KG1 (cell line): ENCODE measurements around the gene NMD3.
"Not testable (repeated sequence)": the region's sequence is repeated elsewhere in the genome, so short reads cannot be mapped to it uniquely, and the experiment has no call there.

Experiments used
- DNase-seq: peaks from one replicate; lab custom pipeline; 2025; lab: John Stamatoyannopoulos, UW

Gene NMD3

DNA sequence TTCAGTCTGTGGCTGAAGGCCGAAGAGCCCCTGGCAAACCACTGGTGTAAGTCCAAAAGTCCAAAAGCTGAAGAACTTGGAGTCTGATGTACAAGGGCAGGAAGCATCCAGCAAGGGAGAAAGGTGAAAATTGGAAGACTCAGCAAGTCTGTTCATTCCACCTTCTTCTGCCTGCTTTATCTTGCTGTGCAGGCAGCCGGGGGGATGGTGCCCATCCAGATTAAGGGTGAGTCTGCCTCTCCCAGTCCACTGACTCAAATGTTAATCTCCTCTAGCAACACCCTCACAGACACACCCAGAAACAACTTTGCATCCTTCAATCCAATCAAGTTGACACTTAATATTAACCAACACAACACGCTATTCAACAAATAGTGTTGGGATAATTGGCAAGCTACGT, 61.3 kb downstream of the NMD3 start:
- not testable (repeated sequence) for DNase-seq

DNA sequence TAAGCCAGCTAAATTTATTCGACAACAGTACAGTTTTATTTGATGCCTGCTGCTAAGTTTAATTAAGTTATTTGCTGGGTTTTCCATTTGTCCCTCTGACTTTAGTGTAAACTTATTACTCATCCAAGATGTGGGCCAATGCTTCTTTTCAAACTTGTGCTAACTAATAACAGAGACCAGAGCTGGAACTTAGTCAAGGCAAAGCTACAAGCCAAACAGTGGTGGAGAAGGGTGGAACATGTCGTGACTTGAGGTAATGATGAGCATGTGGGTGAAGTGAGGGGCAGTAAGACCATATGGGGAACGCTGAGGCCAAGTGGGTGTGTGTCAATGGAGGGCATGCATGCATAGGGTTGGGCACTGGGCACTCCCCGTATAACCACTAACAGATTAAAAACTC, 63.9 kb downstream of the NMD3 start:
- no peak for DNase-seq

DNA sequence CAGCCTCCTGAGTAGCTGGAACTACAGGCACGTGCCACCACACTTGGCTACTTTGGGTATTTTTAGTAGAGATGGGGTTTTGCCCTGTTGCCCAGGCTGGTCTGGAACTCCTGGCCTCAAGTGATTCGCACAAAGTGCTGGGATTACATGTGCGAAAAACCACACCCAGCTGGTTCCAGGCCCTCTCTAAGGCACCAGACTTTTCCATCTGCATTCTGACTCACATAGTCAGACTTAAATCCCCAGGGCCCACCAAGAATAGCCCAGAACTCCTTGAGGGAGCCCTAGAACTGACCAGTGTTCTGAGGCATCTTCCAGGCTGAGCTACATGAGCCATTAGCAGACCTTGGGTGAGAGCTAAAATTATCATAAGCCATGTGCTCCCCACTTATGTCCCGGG, 68.1 kb downstream of the NMD3 start:
- no peak for DNase-seq

DNA sequence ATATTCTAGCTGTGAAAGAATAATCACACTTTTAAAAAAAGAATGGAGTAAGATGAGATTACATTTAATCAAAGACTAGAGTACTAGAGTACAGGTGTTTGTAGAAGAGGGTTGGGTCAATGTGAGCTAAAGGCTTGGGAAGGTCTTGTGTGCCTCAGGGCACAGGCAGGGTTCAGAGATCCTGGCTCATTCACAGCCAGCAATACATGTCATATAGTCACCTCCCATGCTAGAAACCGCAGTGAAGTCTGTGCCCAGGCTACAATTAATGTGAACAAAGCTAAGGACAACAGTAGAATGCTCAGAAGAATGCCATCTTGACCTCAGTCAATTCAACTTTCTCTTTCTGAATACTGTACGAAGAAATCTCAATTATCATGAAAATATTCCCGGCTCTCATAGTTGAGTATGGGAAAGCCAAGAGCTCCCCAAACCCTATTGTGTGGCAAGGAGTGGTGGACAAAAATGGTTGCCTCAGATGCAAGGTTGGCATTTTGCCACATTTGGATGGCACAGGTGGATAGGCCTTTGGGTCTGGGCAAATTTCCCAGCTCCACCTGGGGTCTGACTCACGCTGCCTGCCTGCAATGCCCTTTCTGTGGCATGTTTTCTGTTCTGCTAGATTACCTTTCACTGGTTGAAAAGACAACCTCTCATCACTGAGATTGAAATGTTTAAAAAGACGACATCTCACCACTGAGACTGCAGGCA, 70.2 kb downstream of the NMD3 start:
- DNase-seq: no peak

DNA sequence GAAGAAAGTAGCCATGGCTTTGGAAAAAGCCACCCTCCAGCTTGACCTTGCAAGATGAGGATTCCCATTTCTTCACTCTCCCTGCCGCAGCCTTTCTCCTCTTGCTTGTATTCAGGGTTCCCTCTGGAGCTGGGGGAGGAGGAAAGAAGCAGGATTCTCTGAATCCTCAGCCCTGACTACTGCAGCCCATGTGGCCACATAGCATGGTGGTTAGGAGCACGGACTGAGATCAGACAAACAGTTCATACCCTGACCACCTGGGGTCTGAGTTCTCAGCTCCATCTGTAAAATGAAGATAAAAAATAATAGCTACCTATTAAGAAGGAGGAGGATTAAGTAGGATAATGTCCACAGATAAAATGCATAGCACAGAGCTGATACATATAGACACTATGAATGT, 72.3 kb downstream of the NMD3 start:
- DNase-seq: no peak

DNA sequence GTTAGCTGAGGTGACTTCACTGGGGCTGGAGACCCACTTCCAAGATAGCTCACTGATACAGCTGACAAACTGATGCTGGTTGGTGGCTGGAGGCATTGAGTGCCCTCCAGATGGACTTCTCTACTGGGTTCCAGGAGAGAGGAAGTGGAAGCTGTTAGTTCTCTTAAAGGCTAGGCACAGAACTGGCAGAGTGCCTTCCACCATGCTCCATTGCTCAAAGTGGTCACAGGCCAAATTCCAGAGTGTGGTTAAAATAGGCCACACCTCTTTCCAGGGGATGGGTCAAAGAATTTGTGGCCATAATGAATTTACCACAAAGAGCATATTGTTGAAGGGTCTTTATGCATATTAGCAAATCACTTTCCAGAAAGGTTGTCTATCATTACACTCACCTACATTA, 74.2 kb downstream of the NMD3 start:
- no peak for DNase-seq

DNA sequence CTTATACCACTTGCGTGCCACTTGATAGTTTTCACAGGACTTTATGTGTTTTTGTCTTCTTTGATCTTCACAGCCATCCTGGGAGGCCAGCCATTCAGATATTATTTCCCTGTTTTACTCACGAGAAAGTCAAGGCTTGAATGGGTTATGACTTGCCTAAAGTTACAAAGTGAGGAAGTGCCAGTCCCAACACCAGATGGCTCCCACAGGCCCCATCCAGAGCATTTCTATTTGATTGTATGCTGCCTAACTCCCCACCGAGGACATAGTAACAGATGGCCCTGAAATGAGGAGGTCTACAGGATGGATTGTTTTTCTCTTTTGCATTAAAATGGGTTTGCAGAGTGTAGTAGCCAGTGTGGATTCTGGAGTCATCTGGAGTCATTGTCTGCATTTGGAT, 75.7 kb downstream of the NMD3 start:
- no peak for DNase-seq
